Kidney epithelial cell (primary cell): Measurements from ENCODE around the gene ITSN1. TPM values are rescaled to one million over a fixed set of nuclear protein-coding genes. Genes with fewer than 3 reads are reported as not detected.

Source experiments
- DNase-seq: peaks from one replicate; pipeline ENCODE4 v3.0.0-alpha.2; 2010; ENCODE audit warnings: low read depth
- H3K27me3 ChIP-seq: 2 replicates; pipeline ENCODE4 v1.6.0; 2011; ENCODE audit warnings: low read length; ENCODE audit not compliant: control insufficient read depth, insufficient read depth
- H3K36me3 ChIP-seq: 2 replicates; pipeline ENCODE4 v1.5.1; 2011; ENCODE audit warnings: low read length; ENCODE audit not compliant: control insufficient read depth, insufficient read depth
- H3K4me3 ChIP-seq: 2 replicates; pipeline ENCODE4 v1.5.1; 2011; ENCODE audit warnings: low read depth, mild to moderate bottlenecking, control low read depth, low read length
- CTCF ChIP-seq: IDR thresholded peaks from 2 replicates; pipeline ENCODE4 v1.5.1; 2011; ENCODE audit warnings: mild to moderate bottlenecking, moderate library complexity, low read length, control low read depth, inconsistent platforms; ENCODE audit not compliant: insufficient read depth, poor library complexity, severe bottlenecking
- total RNA-seq: library from RNA; depleted of rRNA; stranded (reverse); fragments of >200 nt; gene quantifications from 2 replicates; pipeline ENCODE4 v1.2.3, GENCODE V29; 2015

ITSN1 gene
- total RNA-seq, 1 donor from 2014 or later, result 20.4 TPM

DNA sequence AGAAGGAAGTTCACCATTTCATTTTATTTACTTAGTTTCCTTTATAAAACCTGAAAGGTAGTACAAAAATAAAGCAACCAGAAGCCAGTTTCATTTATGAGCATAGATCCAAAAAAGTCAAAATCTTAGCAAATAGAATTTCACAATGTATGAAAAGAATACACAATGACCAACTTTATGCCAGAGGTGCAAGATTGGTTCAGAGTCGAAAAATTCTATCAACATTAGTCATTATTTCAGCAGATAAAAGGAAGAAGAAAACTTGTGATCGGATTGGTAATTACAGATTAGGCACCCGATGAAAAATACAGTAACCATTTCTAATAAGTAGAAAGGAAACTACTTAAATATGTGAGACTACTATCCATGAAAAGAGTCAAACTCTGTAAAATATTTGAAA is 89.1 kb downstream of the ITSN1 start:
- TF ChIP-seq CTCF, result no peak
- DNase-seq, result no peak
- H3K36me3 ChIP-seq, result no peaks in the 10 kb centered on the region
- no peak overlapping the region for H3K4me3 ChIP-seq
- no peaks in the 10 kb centered on the region for H3K27me3 ChIP-seq

DNA sequence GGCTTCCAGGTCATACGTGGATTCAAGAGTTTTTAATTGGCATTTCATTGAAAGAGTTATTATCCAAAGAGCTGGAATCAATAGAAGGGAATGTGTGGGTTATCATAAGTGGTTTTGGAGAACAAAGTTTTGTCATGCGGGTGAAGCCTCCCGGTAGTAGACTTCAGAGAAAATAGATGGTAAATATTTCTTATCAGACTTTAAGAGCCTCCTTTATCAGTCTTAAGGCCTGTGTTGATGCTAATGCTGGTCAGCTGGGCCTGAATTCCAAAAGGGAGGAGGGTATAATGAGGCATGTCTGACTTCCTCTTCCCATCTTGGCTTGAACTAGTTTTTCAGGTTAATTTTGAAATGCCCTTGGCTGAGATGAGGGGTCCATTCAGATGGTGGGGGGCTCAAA is 89.7 kb downstream of the ITSN1 start:
- H3K36me3 ChIP-seq, result no peaks in the 10 kb centered on the region
- no peak for DNase-seq
- TF ChIP-seq CTCF, result no peak

GRCh38 chr21:33733601-33734000 is 91.3 kb downstream of the ITSN1 start:
- TF ChIP-seq CTCF, result no peak
- no peaks in the 10 kb centered on the region for H3K36me3 ChIP-seq
- no peak for DNase-seq
- H3K4me3 ChIP-seq, result no peak overlapping the region
- no peaks in the 10 kb centered on the region for H3K27me3 ChIP-seq

More for the DNA sequence above, 89.7 kb downstream of the ITSN1 start:
- no peaks in the 10 kb centered on the region for H3K27me3 ChIP-seq
- no peak overlapping the region for H3K4me3 ChIP-seq

- Histone ChIP-seq H3K27me3 (no peaks in the 10 kb centered on the region), H3K4me3 (no peak overlapping the region), H3K36me3 (no peaks in the 10 kb centered on the region)
- no peak for DNase-seq
- TF ChIP-seq CTCF, result no peak
Observed at GRCh38 chr21:33734291-33734690, 92.0 kb downstream of the ITSN1 start.

DNA sequence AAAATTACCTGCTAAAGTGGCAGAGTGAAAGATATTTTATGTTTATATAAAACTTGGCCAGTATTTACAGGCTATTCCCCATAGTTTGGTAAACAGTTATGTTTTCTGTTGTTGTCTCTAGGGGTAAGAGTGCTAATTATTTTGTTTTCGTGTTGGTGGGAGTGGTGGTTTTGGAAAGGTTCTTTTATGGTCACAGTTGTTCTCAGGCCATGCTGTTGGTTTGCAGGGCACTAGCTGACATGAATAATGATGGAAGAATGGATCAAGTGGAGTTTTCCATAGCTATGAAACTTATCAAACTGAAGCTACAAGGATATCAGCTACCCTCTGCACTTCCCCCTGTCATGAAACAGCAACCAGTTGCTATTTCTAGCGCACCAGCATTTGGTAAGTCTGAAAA is 92.5 kb downstream of the ITSN1 start:
- no peak for TF ChIP-seq CTCF
- H3K27me3 ChIP-seq, result no peaks in the 10 kb centered on the region
- no peak for DNase-seq
- H3K36me3 ChIP-seq, result no peaks in the 10 kb centered on the region
- H3K4me3 ChIP-seq, result no peak overlapping the region

- no peaks in the 10 kb centered on the region for H3K27me3 ChIP-seq
- DNase-seq, result no peak
- TF ChIP-seq CTCF, result no peak
Observed at GRCh38 chr21:33736569-33736968, 94.3 kb downstream of the ITSN1 start.

More at GRCh38 chr21:33736569-33736968, 94.3 kb downstream of the ITSN1 start:
- no peaks in the 10 kb centered on the region for H3K36me3 ChIP-seq
- H3K4me3 ChIP-seq, result no peak overlapping the region
